Measurements from ENCODE around the gene RNF182.

GRCh38 chr6:13918686-13919250 is 6.0 kb upstream of the RNF182 start:
- TF ChIP-seq EP300 (IDR thresholded peaks at IDR 0.05): no peak
- TF ChIP-seq MAFK (IDR thresholded peaks at IDR 0.05; ENCODE audit: partially characterized antibody): no peak
- no peak for TF ChIP-seq POLR2A (IDR thresholded peaks at IDR 0.05; ENCODE audit: low read length)

All from A549 (cell line).